Large intestine (tissue), 3 donors: Measurements from ENCODE around the gene ZFPM1. TPM values are rescaled to one million over a fixed set of nuclear protein-coding genes. Genes with fewer than 3 reads are reported as not detected.
"Not testable (repeated sequence)": the region's sequence is repeated elsewhere in the genome, so short reads cannot be mapped to it uniquely, and the experiment has no call there.

Experiments used
- DNase-seq, 2 donors: peaks; one replicate each; pipeline versions ENCODE4 v3.0.0 to v3.0.0-alpha.2; 2013
- H3K27ac ChIP-seq: one replicate; pipeline ENCODE4 v1.5.1; 2013; ENCODE audit warnings: low read length
- H3K27me3 ChIP-seq: 2 replicates; pipeline ENCODE4 v1.6.1; 2013; ENCODE audit warnings: low read length; ENCODE audit not compliant: control insufficient read depth, insufficient read depth
- H3K36me3 ChIP-seq: 2 replicates; pipeline ENCODE4 v1.6.1; 2013; ENCODE audit warnings: low read length; ENCODE audit not compliant: control insufficient read depth, insufficient read depth
- H3K4me1 ChIP-seq: one replicate; pipeline ENCODE4 v1.6.1; 2013; ENCODE audit warnings: low read length; ENCODE audit not compliant: control insufficient read depth, insufficient read depth
- H3K4me3 ChIP-seq: one replicate; pipeline ENCODE4 v1.5.1; 2013; ENCODE audit warnings: low read length
- H3K9me3 ChIP-seq: one replicate; pipeline ENCODE4 v1.6.1; 2013; ENCODE audit warnings: mild to moderate bottlenecking, low read depth, low read length, moderate library complexity; ENCODE audit not compliant: control insufficient read depth
- WGBS: methylation state at CpG from one replicate; pipeline ENCODE4 v1.1.5; 2013; ENCODE audit warnings: low lambda C conversion rate; ENCODE audit not compliant: insufficient coverage; 5-methylcytosine and 5-hydroxymethylcytosine counted together
- polyA plus RNA-seq: library from polyadenylated mRNA; unstranded; fragments of 120-200 nt; gene quantifications from one replicate; pipeline ENCODE4 v1.2.1, GENCODE V29; 2013

The ZFPM1 gene
- polyA plus RNA-seq, 1 donor, result 27.2 TPM

GRCh38 chr16:88515925-88516594 is 63.0 kb downstream of the ZFPM1 start:
- Histone ChIP-seq H3K9me3 (peaks cover 7% of the 10 kb centered on the region), H3K27me3 (no peaks in the 10 kb centered on the region), H3K4me1 (peaks cover 58% of the 10 kb centered on the region), H3K36me3 (peaks cover 28% of the 10 kb centered on the region), H3K4me3 (no peak overlapping the region), H3K27ac (peak overlapping the region; percentile 41)
- no CpG with 5 or more reads among the region's 23 CpGs for WGBS
- DNase-seq, result peak in 1 of 2 donors; percentile 78

GRCh38 chr16:88516601-88517061 is 63.6 kb downstream of the ZFPM1 start:
- WGBS, result no CpG with 5 or more reads among the region's 20 CpGs
- Histone ChIP-seq H3K9me3 (peaks cover 7% of the 10 kb centered on the region), H3K27me3 (no peaks in the 10 kb centered on the region), H3K4me1 (peaks cover 53% of the 10 kb centered on the region), H3K36me3 (peaks cover 29% of the 10 kb centered on the region), H3K4me3 (no peak overlapping the region), H3K27ac (peak overlapping the region; percentile 41)
- DNase-seq, result peak; percentile 67 to 84

- not testable (repeated sequence) for DNase-seq, H3K4me3 ChIP-seq, H3K9me3 ChIP-seq, H3K27me3 ChIP-seq, H3K27ac ChIP-seq
- peaks cover 46% of the 10 kb centered on the region for H3K4me1 ChIP-seq
- H3K36me3 ChIP-seq, result peaks cover 36% of the 10 kb centered on the region
- 100% methylated on average over 1 of the region's 1 CpG for WGBS
Measured at GRCh38 chr16:88517208-88517774, 64.2 kb downstream of the ZFPM1 start.

GRCh38 chr16:88518411-88519111 is 65.5 kb downstream of the ZFPM1 start:
- peaks cover 34% of the 10 kb centered on the region for H3K4me1 ChIP-seq
- not testable (repeated sequence) for H3K27me3 ChIP-seq, DNase-seq, H3K9me3 ChIP-seq, H3K4me3 ChIP-seq, H3K27ac ChIP-seq
- H3K36me3 ChIP-seq, result peaks cover 34% of the 10 kb centered on the region
- 100% methylated on average over 3 of the region's 4 CpGs for WGBS

- Histone ChIP-seq H3K27ac (no peak overlapping the region), H3K36me3 (peaks cover 34% of the 10 kb centered on the region), H3K27me3 (no peaks in the 10 kb centered on the region)
Measured at GRCh38 chr16:88519240-88519639, 66.2 kb downstream of the ZFPM1 start.

GRCh38 chr16:88519938-88520653 is 67.0 kb downstream of the ZFPM1 start:
- Histone ChIP-seq H3K36me3 (peaks cover 31% of the 10 kb centered on the region), H3K4me3 (no peak overlapping the region), H3K27me3 (no peaks in the 10 kb centered on the region), H3K4me1 (peaks cover 25% of the 10 kb centered on the region), H3K9me3 (peaks cover 5% of the 10 kb centered on the region), H3K27ac (no peak overlapping the region)
- WGBS, result 100% methylated on average over 1 of the region's 3 CpGs
- DNase-seq, result no peak

More at GRCh38 chr16:88519240-88519639, 66.2 kb downstream of the ZFPM1 start:
- Histone ChIP-seq H3K4me3 (no peak overlapping the region), H3K4me1 (peaks cover 27% of the 10 kb centered on the region), H3K9me3 (peaks cover 5% of the 10 kb centered on the region)
- DNase-seq, result no peak

GRCh38 chr16:88521674-88522073 is 68.6 kb downstream of the ZFPM1 start:
- H3K4me1 ChIP-seq, result peaks cover 25% of the 10 kb centered on the region
- H3K27me3 ChIP-seq, result no peaks in the 10 kb centered on the region
- WGBS, result no CpG with 5 or more reads among the region's 9 CpGs
- H3K27ac ChIP-seq, result no peak overlapping the region
- no peak overlapping the region for H3K4me3 ChIP-seq
- H3K9me3 ChIP-seq, result peaks cover 5% of the 10 kb centered on the region
- peaks cover 27% of the 10 kb centered on the region for H3K36me3 ChIP-seq
- DNase-seq, result no peak

- peaks cover 29% of the 10 kb centered on the region for H3K36me3 ChIP-seq
- H3K4me1 ChIP-seq, result peaks cover 30% of the 10 kb centered on the region
- no peaks in the 10 kb centered on the region for H3K27me3 ChIP-seq
- peaks cover 5% of the 10 kb centered on the region for H3K9me3 ChIP-seq
- WGBS, result no CpG with 5 or more reads among the region's 24 CpGs
- no peak overlapping the region for H3K4me3 ChIP-seq
- peak in 1 of 2 donors; percentile 3 for DNase-seq
- no peak overlapping the region for H3K27ac ChIP-seq
Measured at GRCh38 chr16:88522276-88522949, 69.3 kb downstream of the ZFPM1 start.

- no peak overlapping the region for H3K4me3 ChIP-seq
Measured at GRCh38 chr16:88523309-88524161, 70.5 kb downstream of the ZFPM1 start.

More at GRCh38 chr16:88523309-88524161, 70.5 kb downstream of the ZFPM1 start:
- DNase-seq, result peak in 1 of 2 donors; percentile 9
- peaks cover 38% of the 10 kb centered on the region for H3K36me3 ChIP-seq
- no CpG with 5 or more reads among the region's 47 CpGs for WGBS
- no peaks in the 10 kb centered on the region for H3K27me3 ChIP-seq
- no peak overlapping the region for H3K27ac ChIP-seq
- H3K4me1 ChIP-seq, result peaks cover 37% of the 10 kb centered on the region
- peaks cover under 1% of the 10 kb centered on the region for H3K9me3 ChIP-seq
